ENCODE data around the gene CLCNKB. TPM values are rescaled to one million over a fixed set of nuclear protein-coding genes. Genes with fewer than 3 reads are reported as not detected.

The CLCNKB gene
- total and polyA plus RNA-seq, 5 experiments from 2014 or later = not detected

GRCh38 chr1:16077406-16078245, 34.0 kb downstream of the CLCNKB start:
- Mint-ChIP-seq H3K4me1 (peaks cover 8 to 17% (median 12%) of the 10 kb centered on the region in 4 donors), H3K27ac (peak overlapping the region in 1 of 10 donors; percentile 27), H3K9me3 (no peaks in the 10 kb centered on the region), H3K4me3 (no peak overlapping the region), H3K27me3 (peaks cover 9 to 21% (median 12%) of the 10 kb centered on the region in 5 donors), H3K36me3 (no peaks in the 10 kb centered on the region)
- no peak for ATAC-seq
- DNase-seq = no peak
- POLR2A ChIA-PET = interaction anchor here (1.6 to 1.8 kb wide), 2 partner anchors 16 to 166 kb away, joined by 5 read pairs; no protein-coding TSS in a partner anchor

GRCh38 chr1:16078925-16079656, 35.5 kb downstream of the CLCNKB start:
- H3K36me3 Mint-ChIP-seq = no peaks in the 10 kb centered on the region
- peak overlapping the region in 9 of 10 donors; percentile 65 to 86 (median 74) for H3K4me3 Mint-ChIP-seq
- no peaks in the 10 kb centered on the region for H3K9me3 Mint-ChIP-seq
- H3K4me1 Mint-ChIP-seq = peaks cover 5 to 11% (median 8%) of the 10 kb centered on the region in 4 donors
- POLR2A ChIA-PET = interaction anchor here (0.6 to 1.8 kb wide), 6 partner anchors 15 to 287 kb away, joined by 3 to 8 read pairs (median 6); partner anchors contain the start of gene CPLANE2
- peak; percentile 39 to 83 (median 70) for DNase-seq
- H3K27me3 Mint-ChIP-seq = peaks cover 5 to 15% (median 6%) of the 10 kb centered on the region in 5 donors
- peak; percentile 87 to 90 for ATAC-seq
- peak overlapping the region in 4 of 10 donors; percentile 62 to 82 (median 72) for H3K27ac Mint-ChIP-seq

- Mint-ChIP-seq H3K27me3 (peaks cover 0 to 7% (median 2%) of the 10 kb centered on the region in 5 donors), H3K27ac (peak overlapping the region in 1 of 10 donors; percentile 75)
- POLR2A ChIA-PET = no interaction called here
Measured at GRCh38 chr1:16080422-16081150, 37.0 kb downstream of the CLCNKB start.

GRCh38 chr1:16081636-16082035, 38.1 kb downstream of the CLCNKB start:
- ATAC-seq = no peak
- H3K4me1 Mint-ChIP-seq = peaks cover 5 to 8% (median 6%) of the 10 kb centered on the region in 4 donors
- peak in 1 of 10 donors; percentile 37 for DNase-seq
- no peak overlapping the region for H3K27ac Mint-ChIP-seq
- H3K27me3 Mint-ChIP-seq = peaks cover 0 to 7% (median 2%) of the 10 kb centered on the region in 5 donors
- H3K36me3 Mint-ChIP-seq = no peaks in the 10 kb centered on the region
- H3K9me3 Mint-ChIP-seq = no peaks in the 10 kb centered on the region
- POLR2A ChIA-PET = interaction anchor here (1.2 kb wide), 1 partner anchor 105 kb away, joined by 3 read pairs; no protein-coding TSS in a partner anchor
- H3K4me3 Mint-ChIP-seq = no peak overlapping the region

More at GRCh38 chr1:16080422-16081150, 37.0 kb downstream of the CLCNKB start:
- Mint-ChIP-seq H3K9me3 (no peaks in the 10 kb centered on the region), H3K36me3 (no peaks in the 10 kb centered on the region), H3K4me1 (peaks cover 5 to 8% (median 6%) of the 10 kb centered on the region in 4 donors), H3K4me3 (peak overlapping the region in 1 of 10 donors; percentile 7)
- DNase-seq (no peak), ATAC-seq (no peak)

GRCh38 chr1:16082283-16083038, 38.9 kb downstream of the CLCNKB start:
- no peak for ATAC-seq
- Mint-ChIP-seq H3K4me3 (no peak overlapping the region), H3K9me3 (no peaks in the 10 kb centered on the region), H3K27ac (peak overlapping the region in 2 of 10 donors; percentile 27 to 85), H3K36me3 (no peaks in the 10 kb centered on the region), H3K27me3 (peaks cover 0 to 2% (median 1%) of the 10 kb centered on the region in 5 donors), H3K4me1 (peaks cover 5 to 8% (median 6%) of the 10 kb centered on the region in 4 donors)
- peak in 9 of 10 donors; percentile 14 to 71 (median 46) for DNase-seq
- POLR2A ChIA-PET = interaction anchor here (0.6 to 1.2 kb wide), 2 partner anchors 104 to 438 kb away, joined by 3 to 7 read pairs; no protein-coding TSS in a partner anchor

- no peaks in the 10 kb centered on the region for H3K9me3 Mint-ChIP-seq
- POLR2A ChIA-PET = no interaction called here
- H3K27me3 Mint-ChIP-seq = peaks cover 0 to 2% (median 1%) of the 10 kb centered on the region in 5 donors
- H3K27ac Mint-ChIP-seq = no peak overlapping the region
- no peaks in the 10 kb centered on the region for H3K36me3 Mint-ChIP-seq
- no peak for DNase-seq
- peaks cover 5 to 8% (median 6%) of the 10 kb centered on the region in 4 donors for H3K4me1 Mint-ChIP-seq
- no peak for ATAC-seq
- H3K4me3 Mint-ChIP-seq = no peak overlapping the region
Measured at GRCh38 chr1:16083486-16083885, 39.9 kb downstream of the CLCNKB start.

GRCh38 chr1:16085522-16085921, 41.9 kb downstream of the CLCNKB start:
- H3K27me3 Mint-ChIP-seq = peaks cover 0 to 3% (median 1%) of the 10 kb centered on the region in 5 donors
- POLR2A ChIA-PET = no interaction called here
- no peaks in the 10 kb centered on the region for H3K9me3 Mint-ChIP-seq
- H3K36me3 Mint-ChIP-seq = no peaks in the 10 kb centered on the region
- H3K4me1 Mint-ChIP-seq = peaks cover 0 to 2% (median under 1%) of the 10 kb centered on the region in 4 donors
- peak overlapping the region in 1 of 10 donors; percentile 40 for H3K27ac Mint-ChIP-seq
- ATAC-seq = no peak
- DNase-seq = no peak
- H3K4me3 Mint-ChIP-seq = no peak overlapping the region

- Mint-ChIP-seq H3K4me3 (no peak overlapping the region), H3K27me3 (peaks cover 0 to 4% (median 1%) of the 10 kb centered on the region in 5 donors), H3K36me3 (no peaks in the 10 kb centered on the region), H3K27ac (no peak overlapping the region), H3K9me3 (no peaks in the 10 kb centered on the region), H3K4me1 (peaks cover 0 to 2% (median under 1%) of the 10 kb centered on the region in 4 donors)
- ATAC-seq (no peak), DNase-seq (no peak)
- POLR2A ChIA-PET = no interaction called here
Measured at GRCh38 chr1:16087733-16088132, 44.2 kb downstream of the CLCNKB start.

- H3K27me3 Mint-ChIP-seq = peaks cover 0 to 3% (median 0%) of the 10 kb centered on the region in 5 donors
- H3K4me1 Mint-ChIP-seq = peaks cover 0 to 2% (median under 1%) of the 10 kb centered on the region in 4 donors
- no peaks in the 10 kb centered on the region for H3K36me3 Mint-ChIP-seq
- ATAC-seq (no peak), DNase-seq (no peak)
- no peak overlapping the region for H3K27ac Mint-ChIP-seq
- POLR2A ChIA-PET = no interaction called here
- no peak overlapping the region for H3K4me3 Mint-ChIP-seq
- no peaks in the 10 kb centered on the region for H3K9me3 Mint-ChIP-seq
Measured at GRCh38 chr1:16088351-16088911, 44.8 kb downstream of the CLCNKB start.

- DNase-seq = no peak
- peaks cover 0 to 3% (median 0%) of the 10 kb centered on the region in 5 donors for H3K27me3 Mint-ChIP-seq
Measured at GRCh38 chr1:16088996-16089395, 45.4 kb downstream of the CLCNKB start.

GRCh38 chr1:16090076-16090826, 46.7 kb downstream of the CLCNKB start:
- Mint-ChIP-seq H3K9me3 (no peaks in the 10 kb centered on the region), H3K4me1 (peaks cover 0 to 1% (median under 1%) of the 10 kb centered on the region in 4 donors), H3K27me3 (peaks cover 0 to 4% (median 3%) of the 10 kb centered on the region in 5 donors), H3K27ac (no peak overlapping the region), H3K36me3 (no peaks in the 10 kb centered on the region), H3K4me3 (no peak overlapping the region)
- POLR2A ChIA-PET = no interaction called here
- ATAC-seq = no peak
- DNase-seq = no peak

More at GRCh38 chr1:16088996-16089395, 45.4 kb downstream of the CLCNKB start:
- H3K36me3 Mint-ChIP-seq = no peaks in the 10 kb centered on the region
- H3K27ac Mint-ChIP-seq = no peak overlapping the region
- ATAC-seq = no peak
- POLR2A ChIA-PET = no interaction called here
- no peaks in the 10 kb centered on the region for H3K9me3 Mint-ChIP-seq
- H3K4me1 Mint-ChIP-seq = peaks cover 0 to 2% (median under 1%) of the 10 kb centered on the region in 4 donors
- no peak overlapping the region for H3K4me3 Mint-ChIP-seq
